HL-60 (cell line): ENCODE measurements around the gene AFF1.

Source experiments
- GABPA ChIP-seq: IDR thresholded peaks from 2 replicates; pipeline ENCODE4 v1.6.1; 2012; ENCODE audit warnings: low read depth
- POLR2AphosphoS5 ChIP-seq: IDR thresholded peaks from 2 replicates; pipeline ENCODE4 v1.6.1; 2012; ENCODE audit warnings: low read depth
- SPI1 ChIP-seq: IDR thresholded peaks from 2 replicates; pipeline ENCODE4 v1.6.1; 2012; ENCODE audit warnings: low read depth, mild to moderate bottlenecking, borderline replicate concordance
- TF ChIP-seq, protein P1 (sequence below): IDR thresholded peaks from one replicate; pipeline ENCODE4 v1.5.1; 2011; ENCODE audit warnings: low read length, control low read depth, inconsistent platforms; ENCODE audit not compliant: insufficient read depth
- TF ChIP-seq, protein P2 (sequence below): IDR thresholded peaks from 2 replicates; pipeline ENCODE4 v1.6.1; 2012; ENCODE audit warnings: low read depth; ENCODE audit not compliant: insufficient replicate concordance

GRCh38 chr4:86924811-86925210, 10.0 kb upstream of the AFF1 start:
- TF ChIP-seq, protein P1, sequence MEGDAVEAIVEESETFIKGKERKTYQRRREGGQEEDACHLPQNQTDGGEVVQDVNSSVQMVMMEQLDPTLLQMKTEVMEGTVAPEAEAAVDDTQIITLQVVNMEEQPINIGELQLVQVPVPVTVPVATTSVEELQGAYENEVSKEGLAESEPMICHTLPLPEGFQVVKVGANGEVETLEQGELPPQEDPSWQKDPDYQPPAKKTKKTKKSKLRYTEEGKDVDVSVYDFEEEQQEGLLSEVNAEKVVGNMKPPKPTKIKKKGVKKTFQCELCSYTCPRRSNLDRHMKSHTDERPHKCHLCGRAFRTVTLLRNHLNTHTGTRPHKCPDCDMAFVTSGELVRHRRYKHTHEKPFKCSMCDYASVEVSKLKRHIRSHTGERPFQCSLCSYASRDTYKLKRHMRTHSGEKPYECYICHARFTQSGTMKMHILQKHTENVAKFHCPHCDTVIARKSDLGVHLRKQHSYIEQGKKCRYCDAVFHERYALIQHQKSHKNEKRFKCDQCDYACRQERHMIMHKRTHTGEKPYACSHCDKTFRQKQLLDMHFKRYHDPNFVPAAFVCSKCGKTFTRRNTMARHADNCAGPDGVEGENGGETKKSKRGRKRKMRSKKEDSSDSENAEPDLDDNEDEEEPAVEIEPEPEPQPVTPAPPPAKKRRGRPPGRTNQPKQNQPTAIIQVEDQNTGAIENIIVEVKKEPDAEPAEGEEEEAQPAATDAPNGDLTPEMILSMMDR = no peak
- TF ChIP-seq SPI1 (peak; percentile 86), GABPA (no peak), POLR2AphosphoS5 (no peak)
- TF ChIP-seq, protein P2, sequence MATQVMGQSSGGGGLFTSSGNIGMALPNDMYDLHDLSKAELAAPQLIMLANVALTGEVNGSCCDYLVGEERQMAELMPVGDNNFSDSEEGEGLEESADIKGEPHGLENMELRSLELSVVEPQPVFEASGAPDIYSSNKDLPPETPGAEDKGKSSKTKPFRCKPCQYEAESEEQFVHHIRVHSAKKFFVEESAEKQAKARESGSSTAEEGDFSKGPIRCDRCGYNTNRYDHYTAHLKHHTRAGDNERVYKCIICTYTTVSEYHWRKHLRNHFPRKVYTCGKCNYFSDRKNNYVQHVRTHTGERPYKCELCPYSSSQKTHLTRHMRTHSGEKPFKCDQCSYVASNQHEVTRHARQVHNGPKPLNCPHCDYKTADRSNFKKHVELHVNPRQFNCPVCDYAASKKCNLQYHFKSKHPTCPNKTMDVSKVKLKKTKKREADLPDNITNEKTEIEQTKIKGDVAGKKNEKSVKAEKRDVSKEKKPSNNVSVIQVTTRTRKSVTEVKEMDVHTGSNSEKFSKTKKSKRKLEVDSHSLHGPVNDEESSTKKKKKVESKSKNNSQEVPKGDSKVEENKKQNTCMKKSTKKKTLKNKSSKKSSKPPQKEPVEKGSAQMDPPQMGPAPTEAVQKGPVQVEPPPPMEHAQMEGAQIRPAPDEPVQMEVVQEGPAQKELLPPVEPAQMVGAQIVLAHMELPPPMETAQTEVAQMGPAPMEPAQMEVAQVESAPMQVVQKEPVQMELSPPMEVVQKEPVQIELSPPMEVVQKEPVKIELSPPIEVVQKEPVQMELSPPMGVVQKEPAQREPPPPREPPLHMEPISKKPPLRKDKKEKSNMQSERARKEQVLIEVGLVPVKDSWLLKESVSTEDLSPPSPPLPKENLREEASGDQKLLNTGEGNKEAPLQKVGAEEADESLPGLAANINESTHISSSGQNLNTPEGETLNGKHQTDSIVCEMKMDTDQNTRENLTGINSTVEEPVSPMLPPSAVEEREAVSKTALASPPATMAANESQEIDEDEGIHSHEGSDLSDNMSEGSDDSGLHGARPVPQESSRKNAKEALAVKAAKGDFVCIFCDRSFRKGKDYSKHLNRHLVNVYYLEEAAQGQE = no peak
